Activated naive CD8-positive, alpha-beta T cell treated with anti-CD3 and anti-CD28 coated beads, Interleukin-2, amount 50 U/mL, for 24 hours (primary cell): Measurements from ENCODE around the gene GPRC5D.
A peak's percentile ranks its signal among the peaks of the same experiment; 100 is the strongest.

Experiments
- ATAC-seq: fragments of 150-1000 bp; cut with Tn5 transposase; one replicate; pipeline ENCODE4 v1.10.0; 2021
- DNase-seq: peaks from one replicate; pipeline ENCODE4 v3.0.0; 2021
- H3K27ac Mint-ChIP-seq: one replicate; pipeline ENCODE4 v1.8.0; 2021; ENCODE audit warnings: mild to moderate bottlenecking, mixed read lengths
- H3K27me3 Mint-ChIP-seq: one replicate; pipeline ENCODE4 v1.8.0; 2021; ENCODE audit warnings: mixed read lengths
- H3K36me3 Mint-ChIP-seq: one replicate; pipeline ENCODE4 v1.8.0; 2021; ENCODE audit warnings: low read depth, mixed read lengths
- H3K4me1 Mint-ChIP-seq: one replicate; pipeline ENCODE4 v1.8.0; 2021; ENCODE audit warnings: mixed read lengths
- H3K4me3 Mint-ChIP-seq: one replicate; pipeline ENCODE4 v1.8.0; 2021; ENCODE audit warnings: mild to moderate bottlenecking, moderate library complexity, mixed read lengths
- H3K9me3 Mint-ChIP-seq: one replicate; pipeline ENCODE4 v1.8.0; 2021; ENCODE audit warnings: mixed read lengths

Gene GPRC5D

GRCh38 chr12:12933742-12934141, 18.2 kb downstream of the GPRC5D start:
- Mint-ChIP-seq H3K4me3 (no peak overlapping the region), H3K27me3 (no peaks in the 10 kb centered on the region), H3K9me3 (no peaks in the 10 kb centered on the region), H3K27ac (no peak overlapping the region), H3K4me1 (no peaks in the 10 kb centered on the region), H3K36me3 (no peaks in the 10 kb centered on the region)
- DNase-seq, result no peak
- ATAC-seq, result no peak

GRCh38 chr12:12930633-12931219, 21.2 kb downstream of the GPRC5D start:
- no peaks in the 10 kb centered on the region for H3K36me3 Mint-ChIP-seq
- ATAC-seq, result no peak
- no peak for DNase-seq
- H3K4me3 Mint-ChIP-seq, result no peak overlapping the region
- H3K27ac Mint-ChIP-seq, result no peak overlapping the region
- H3K9me3 Mint-ChIP-seq, result no peaks in the 10 kb centered on the region
- no peaks in the 10 kb centered on the region for H3K4me1 Mint-ChIP-seq
- no peaks in the 10 kb centered on the region for H3K27me3 Mint-ChIP-seq

- H3K27me3 Mint-ChIP-seq, result no peaks in the 10 kb centered on the region
- H3K4me1 Mint-ChIP-seq, result no peaks in the 10 kb centered on the region
- DNase-seq, result no peak
- no peak for ATAC-seq
- H3K4me3 Mint-ChIP-seq, result no peak overlapping the region
- no peaks in the 10 kb centered on the region for H3K36me3 Mint-ChIP-seq
- no peak overlapping the region for H3K27ac Mint-ChIP-seq
- no peaks in the 10 kb centered on the region for H3K9me3 Mint-ChIP-seq
Observed at GRCh38 chr12:12929696-12930095, 22.3 kb downstream of the GPRC5D start.

- DNase-seq (peak; percentile 45), ATAC-seq (peak; percentile 66)
- Mint-ChIP-seq H3K36me3 (no peaks in the 10 kb centered on the region), H3K27me3 (no peaks in the 10 kb centered on the region), H3K4me1 (no peaks in the 10 kb centered on the region), H3K4me3 (peak overlapping the region; percentile 76), H3K27ac (peak overlapping the region; percentile 67), H3K9me3 (no peaks in the 10 kb centered on the region)
Observed at GRCh38 chr12:12927211-12928079, 24.5 kb downstream of the GPRC5D start.

- Mint-ChIP-seq H3K36me3 (no peaks in the 10 kb centered on the region), H3K9me3 (no peaks in the 10 kb centered on the region), H3K27me3 (no peaks in the 10 kb centered on the region), H3K4me3 (no peak overlapping the region), H3K27ac (no peak overlapping the region), H3K4me1 (no peaks in the 10 kb centered on the region)
- ATAC-seq (no peak), DNase-seq (no peak)
Observed at GRCh38 chr12:12926571-12927071, 25.3 kb downstream of the GPRC5D start.

GRCh38 chr12:12925388-12925787, 26.6 kb downstream of the GPRC5D start:
- DNase-seq, result no peak
- ATAC-seq, result no peak
- no peaks in the 10 kb centered on the region for H3K27me3 Mint-ChIP-seq
- no peaks in the 10 kb centered on the region for H3K9me3 Mint-ChIP-seq
- H3K36me3 Mint-ChIP-seq, result no peaks in the 10 kb centered on the region
- no peak overlapping the region for H3K4me3 Mint-ChIP-seq
- H3K27ac Mint-ChIP-seq, result no peak overlapping the region
- no peaks in the 10 kb centered on the region for H3K4me1 Mint-ChIP-seq

- ATAC-seq, result no peak
Observed at GRCh38 chr12:12924169-12924568, 27.8 kb downstream of the GPRC5D start.

GRCh38 chr12:12922978-12923377, 29.0 kb downstream of the GPRC5D start:
- ATAC-seq (no peak), DNase-seq (no peak)
- Mint-ChIP-seq H3K36me3 (no peaks in the 10 kb centered on the region), H3K27me3 (no peaks in the 10 kb centered on the region), H3K4me1 (no peaks in the 10 kb centered on the region), H3K9me3 (no peaks in the 10 kb centered on the region), H3K4me3 (no peak overlapping the region), H3K27ac (no peak overlapping the region)

More at GRCh38 chr12:12924169-12924568, 27.8 kb downstream of the GPRC5D start:
- Mint-ChIP-seq H3K4me3 (no peak overlapping the region), H3K9me3 (no peaks in the 10 kb centered on the region), H3K27ac (no peak overlapping the region), H3K4me1 (no peaks in the 10 kb centered on the region), H3K36me3 (no peaks in the 10 kb centered on the region), H3K27me3 (no peaks in the 10 kb centered on the region)
- DNase-seq, result no peak

- H3K36me3 Mint-ChIP-seq, result no peaks in the 10 kb centered on the region
- no peak overlapping the region for H3K27ac Mint-ChIP-seq
- no peaks in the 10 kb centered on the region for H3K4me1 Mint-ChIP-seq
- ATAC-seq (no peak), DNase-seq (no peak)
- no peaks in the 10 kb centered on the region for H3K9me3 Mint-ChIP-seq
- no peaks in the 10 kb centered on the region for H3K27me3 Mint-ChIP-seq
- H3K4me3 Mint-ChIP-seq, result no peak overlapping the region
Observed at GRCh38 chr12:12922191-12922616, 29.8 kb downstream of the GPRC5D start.

GRCh38 chr12:12919666-12920435, 32.1 kb downstream of the GPRC5D start:
- no peaks in the 10 kb centered on the region for H3K9me3 Mint-ChIP-seq
- ATAC-seq (no peak), DNase-seq (no peak)
- H3K27me3 Mint-ChIP-seq, result peaks cover 12% of the 10 kb centered on the region
- no peak overlapping the region for H3K4me3 Mint-ChIP-seq
- peaks cover 7% of the 10 kb centered on the region for H3K4me1 Mint-ChIP-seq
- H3K36me3 Mint-ChIP-seq, result no peaks in the 10 kb centered on the region
- H3K27ac Mint-ChIP-seq, result no peak overlapping the region

- DNase-seq (no peak), ATAC-seq (no peak)
- Mint-ChIP-seq H3K36me3 (no peaks in the 10 kb centered on the region), H3K4me1 (peaks cover 7% of the 10 kb centered on the region), H3K27me3 (peaks cover 12% of the 10 kb centered on the region), H3K27ac (no peak overlapping the region), H3K9me3 (no peaks in the 10 kb centered on the region), H3K4me3 (no peak overlapping the region)
Observed at GRCh38 chr12:12918781-12919389, 33.1 kb downstream of the GPRC5D start.

GRCh38 chr12:12917517-12917916, 34.5 kb downstream of the GPRC5D start:
- no peaks in the 10 kb centered on the region for H3K36me3 Mint-ChIP-seq
- no peak for DNase-seq
- no peaks in the 10 kb centered on the region for H3K9me3 Mint-ChIP-seq
- peaks cover 12% of the 10 kb centered on the region for H3K27me3 Mint-ChIP-seq
- H3K4me1 Mint-ChIP-seq, result peaks cover 7% of the 10 kb centered on the region
- no peak for ATAC-seq
- no peak overlapping the region for H3K4me3 Mint-ChIP-seq
- no peak overlapping the region for H3K27ac Mint-ChIP-seq

- H3K9me3 Mint-ChIP-seq, result no peaks in the 10 kb centered on the region
- peaks cover 7% of the 10 kb centered on the region for H3K4me1 Mint-ChIP-seq
- peaks cover 12% of the 10 kb centered on the region for H3K27me3 Mint-ChIP-seq
- no peak overlapping the region for H3K4me3 Mint-ChIP-seq
- H3K27ac Mint-ChIP-seq, result no peak overlapping the region
- ATAC-seq, result peak; percentile 91
- DNase-seq, result peak; percentile 85
- H3K36me3 Mint-ChIP-seq, result no peaks in the 10 kb centered on the region
Observed at GRCh38 chr12:12916135-12916944, 35.6 kb downstream of the GPRC5D start.

GRCh38 chr12:12915656-12916055, 36.3 kb downstream of the GPRC5D start:
- Mint-ChIP-seq H3K9me3 (no peaks in the 10 kb centered on the region), H3K4me1 (peaks cover 8% of the 10 kb centered on the region), H3K27me3 (peaks cover 12% of the 10 kb centered on the region), H3K36me3 (no peaks in the 10 kb centered on the region), H3K27ac (no peak overlapping the region), H3K4me3 (no peak overlapping the region)
- DNase-seq, result no peak
- no peak for ATAC-seq
